HG03457 (cell line): ENCODE results near the gene KRT9.
"Not testable (repeated sequence)": the region's sequence is repeated elsewhere in the genome, so short reads cannot be mapped to it uniquely, and the experiment has no call there.

Source experiments
- ATAC-seq: cut with Tn5 transposase; IDR thresholded peaks from one replicate; pipeline ENCODE4 v1.9.1; 2021; ENCODE audit warnings: moderate number of reproducible peaks; ENCODE audit not compliant: unreplicated experiment

KRT9 gene

DNA sequence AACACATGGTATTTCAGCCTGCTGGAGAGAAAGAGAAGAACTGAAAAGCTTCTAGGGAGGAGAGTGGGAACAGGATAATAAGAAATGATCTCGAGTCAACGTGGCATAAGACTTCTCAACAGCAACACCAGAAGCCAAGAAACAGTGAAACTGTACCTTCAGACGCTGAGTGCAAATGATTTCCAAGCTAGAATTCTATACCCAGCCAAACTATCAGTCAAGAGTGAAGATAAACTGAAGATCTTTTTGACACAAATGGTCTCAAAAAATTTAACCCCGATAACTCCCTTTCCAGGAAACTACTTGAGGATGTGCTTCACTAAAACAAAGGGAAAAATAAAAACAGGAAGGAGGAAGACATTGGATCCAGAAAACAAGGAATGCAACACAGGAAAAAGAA, 35.1 kb upstream of the KRT9 start:
- ATAC-seq: not testable (repeated sequence)

DNA sequence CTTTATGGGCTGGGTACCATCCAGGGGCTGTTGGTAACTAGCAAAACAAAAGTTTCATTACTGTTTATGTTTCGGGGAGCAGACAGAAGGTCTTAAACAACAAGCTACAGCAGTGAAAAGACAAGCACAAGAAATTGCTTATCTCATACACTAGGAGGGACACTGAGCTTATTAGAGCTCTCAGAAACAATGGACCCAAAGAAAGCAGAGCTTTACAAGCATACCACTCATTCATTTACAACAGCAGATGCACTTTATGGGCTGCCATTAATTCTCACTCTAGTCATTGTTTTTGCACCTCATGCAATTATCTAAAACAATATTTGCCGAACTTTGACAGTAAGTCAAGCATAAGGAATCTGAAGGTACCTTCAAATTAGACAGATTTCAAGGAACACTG, 30.7 kb upstream of the KRT9 start:
- ATAC-seq: no peak

DNA sequence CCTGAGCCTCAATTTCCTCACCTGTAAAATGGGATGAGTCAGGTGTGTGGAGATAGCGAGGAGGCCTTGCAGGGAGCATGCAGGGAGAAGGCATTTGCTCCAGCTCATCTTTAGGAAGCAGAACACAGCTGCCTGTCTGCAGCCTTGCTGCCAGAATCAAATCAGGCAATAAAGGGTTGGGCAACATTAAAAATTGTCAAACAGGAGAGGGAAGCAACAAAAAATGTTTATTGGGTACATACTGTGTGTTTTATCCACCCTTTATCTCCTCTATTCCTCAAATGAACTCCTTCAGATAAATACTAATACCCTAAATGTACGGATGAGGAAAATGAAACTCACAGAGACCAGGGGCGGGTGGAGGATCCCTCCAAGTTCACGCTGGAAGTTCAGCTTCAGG, 28.5 kb upstream of the KRT9 start:
- no peak for ATAC-seq

DNA sequence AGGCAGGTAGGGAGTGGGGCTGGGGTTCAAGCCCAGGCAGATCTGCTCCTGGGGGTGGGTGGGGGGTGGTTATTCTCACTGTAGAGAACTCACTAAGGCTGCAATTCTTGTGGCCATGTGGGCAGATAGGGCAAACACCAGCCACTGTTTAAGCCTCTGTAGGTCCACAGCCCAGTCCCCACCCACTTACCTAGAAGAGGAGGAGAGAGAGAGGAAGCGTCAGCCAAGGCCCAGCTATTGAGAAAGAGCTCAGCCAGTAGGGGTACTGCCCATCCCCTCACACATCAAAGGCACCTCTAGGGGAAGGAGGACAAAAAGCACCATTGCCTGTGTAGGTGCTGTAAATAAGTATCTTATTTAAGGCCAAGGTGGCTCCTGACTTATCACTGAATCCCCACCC, 27.8 kb upstream of the KRT9 start:
- no peak for ATAC-seq

DNA sequence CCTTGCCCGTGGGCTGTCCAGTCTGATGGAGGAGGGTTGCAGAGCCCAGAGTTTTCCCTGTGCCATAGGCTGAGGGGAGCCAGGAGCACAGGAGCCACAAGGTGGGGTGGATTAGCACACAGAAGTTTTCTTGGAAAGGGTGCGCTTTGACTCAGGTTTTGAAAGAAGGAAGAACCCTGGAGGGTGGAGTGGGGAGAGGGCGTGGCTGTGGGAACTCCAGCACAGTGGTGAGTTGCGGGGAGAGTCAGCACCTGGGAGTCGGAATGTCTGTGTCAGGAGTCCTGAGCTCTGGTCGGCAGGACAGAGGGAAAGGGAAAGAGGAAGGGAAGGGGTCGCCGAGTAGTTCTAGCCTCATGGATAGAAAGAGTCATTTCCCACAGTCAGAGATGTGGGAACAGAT, 23.7 kb upstream of the KRT9 start:
- no peak for ATAC-seq

DNA sequence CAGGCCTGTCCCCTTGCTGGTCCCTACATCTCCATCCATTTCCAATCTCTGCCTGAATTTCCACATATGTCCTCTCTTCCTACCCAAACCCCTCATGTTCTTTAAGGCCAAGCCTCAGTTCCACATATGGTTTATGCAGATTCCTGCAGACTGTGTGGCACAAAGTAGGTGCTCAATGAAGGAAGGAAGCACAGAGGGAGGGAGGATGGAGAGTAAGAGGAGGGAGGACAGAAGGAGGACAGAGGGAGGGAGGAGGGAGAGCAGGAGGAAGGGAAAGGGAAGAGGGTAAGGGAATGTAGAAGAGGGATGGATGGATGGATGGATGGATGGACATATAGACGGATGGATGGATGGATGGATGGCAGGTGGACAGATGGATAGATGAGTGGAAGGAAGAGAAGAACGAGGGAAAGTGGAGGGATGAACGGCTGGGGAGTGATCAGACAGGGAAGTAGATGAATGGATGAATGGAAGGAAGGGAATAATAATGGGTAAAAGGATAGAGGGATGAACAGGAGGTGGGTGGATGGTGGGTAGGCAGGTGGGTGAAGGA, 22.6 kb upstream of the KRT9 start:
- ATAC-seq: no peak

DNA sequence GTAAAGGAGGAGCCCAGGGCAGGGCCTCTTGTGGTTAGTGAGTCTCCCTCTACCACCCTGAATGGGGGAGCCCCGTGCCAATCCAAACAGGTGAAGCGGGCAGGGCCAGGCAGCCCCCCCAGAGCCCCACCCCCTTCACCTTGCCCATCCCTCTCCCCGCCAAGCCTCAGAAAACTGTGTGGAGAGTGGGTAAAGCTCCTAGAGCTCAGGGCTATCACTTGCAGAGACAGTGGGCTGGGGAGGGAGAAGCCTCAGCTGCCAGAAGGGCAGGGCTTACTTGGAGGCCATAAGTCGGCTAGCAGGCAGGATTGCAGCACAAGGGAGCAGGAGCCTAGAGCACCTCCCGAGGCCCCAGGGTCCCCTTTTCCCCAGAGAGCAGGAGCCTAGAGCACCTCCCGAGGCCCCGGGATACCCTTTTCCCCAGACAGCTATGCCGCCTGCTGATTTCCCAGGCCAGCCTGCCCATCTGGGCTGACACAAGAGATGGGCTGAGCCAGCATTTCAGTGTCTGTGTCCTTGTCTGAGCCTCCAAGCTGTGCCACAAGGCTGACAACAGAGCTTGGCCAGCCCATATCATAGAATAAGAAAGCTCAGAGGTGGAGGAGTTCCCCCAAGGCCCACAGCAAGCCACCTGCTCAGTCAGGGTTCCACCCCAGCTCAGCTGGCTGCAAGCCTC, 21.6 kb upstream of the KRT9 start:
- no peak for ATAC-seq

DNA sequence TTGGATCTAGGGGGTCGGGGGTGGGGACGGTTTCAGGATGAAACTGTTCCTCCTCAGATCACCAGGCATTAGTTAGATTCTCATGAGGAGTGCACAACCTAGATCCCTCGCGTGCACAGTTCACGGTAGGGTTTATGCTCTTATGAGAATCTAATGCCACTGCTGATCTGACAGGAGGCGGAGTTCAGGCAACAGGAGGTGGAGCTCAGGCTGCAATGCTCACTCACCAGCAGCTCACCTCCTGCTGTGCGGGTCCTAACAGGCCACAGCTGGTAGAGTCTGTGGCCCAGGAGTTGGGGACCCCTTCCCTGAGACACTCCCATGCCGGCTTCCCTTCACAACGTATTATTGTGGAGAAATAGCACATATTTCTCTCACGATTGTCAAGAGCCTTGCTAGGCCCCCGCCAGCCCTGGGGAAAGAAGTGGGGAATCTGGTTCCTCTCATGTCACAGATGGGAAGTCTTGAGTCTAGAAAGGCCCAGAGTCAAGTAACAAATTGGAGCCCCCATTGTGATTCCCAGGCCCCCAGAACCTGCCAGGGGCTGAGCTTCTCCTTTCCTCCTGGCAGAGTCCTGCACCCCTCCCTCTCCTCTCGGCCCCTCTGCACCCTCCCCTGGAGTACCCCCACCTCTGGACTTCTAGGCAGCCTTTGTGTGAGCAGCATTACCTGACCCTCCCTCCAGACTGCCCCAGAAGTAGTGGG, 20.9 kb upstream of the KRT9 start:
- no peak for ATAC-seq

DNA sequence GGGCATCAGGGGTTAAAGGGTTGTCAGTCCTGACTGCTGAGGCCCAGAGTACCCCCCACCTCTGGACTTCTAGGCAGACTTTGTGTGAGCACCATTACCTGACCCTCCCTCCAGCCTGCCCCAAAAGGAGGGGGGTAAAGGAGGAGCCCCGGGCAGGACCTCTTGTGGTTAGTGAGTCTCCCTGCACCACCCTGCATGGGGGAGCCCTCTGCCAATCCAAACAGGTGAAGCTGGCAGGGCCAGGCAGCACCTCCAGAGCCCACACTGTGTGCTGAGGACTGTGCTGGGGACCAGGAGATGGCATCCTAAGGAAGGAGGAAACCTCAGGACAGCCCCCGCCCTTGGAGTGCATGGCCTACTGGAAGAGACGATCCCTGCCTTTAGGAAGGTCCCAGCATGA, 17.4 kb upstream of the KRT9 start:
- ATAC-seq: no peak

DNA sequence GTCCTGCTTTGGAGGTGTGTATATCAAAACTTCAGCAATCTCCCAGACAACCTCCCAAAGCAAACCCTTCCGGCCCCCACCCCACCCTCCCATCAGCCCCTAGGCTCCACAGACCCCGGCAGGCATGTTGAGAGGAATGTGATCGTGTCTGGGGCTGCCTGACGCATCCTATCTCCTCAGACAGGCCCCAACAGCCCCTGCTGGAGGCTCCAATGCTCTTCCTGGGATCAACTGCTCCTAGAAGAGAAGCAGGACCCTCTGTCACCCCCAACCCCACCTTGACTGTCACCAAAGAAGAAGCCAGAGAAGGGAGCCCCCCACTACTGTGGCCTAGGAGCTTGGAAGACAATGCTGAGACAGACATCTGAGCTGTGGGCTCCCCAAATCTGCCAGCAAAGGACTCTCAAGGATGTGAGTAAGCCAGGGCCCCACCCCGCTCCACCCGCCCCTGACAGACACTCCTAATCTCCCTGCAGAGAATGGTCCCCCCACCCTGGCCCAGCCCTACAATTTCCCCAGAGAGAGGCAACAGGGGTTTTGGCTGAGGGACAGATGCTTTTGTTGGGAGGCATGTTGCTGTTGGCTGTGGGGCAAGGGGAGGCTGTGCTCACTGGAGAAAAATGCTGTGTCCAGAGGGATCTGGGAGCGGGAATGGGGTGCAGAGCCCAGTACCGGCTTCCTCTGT, 16.4 kb upstream of the KRT9 start:
- ATAC-seq: no peak

DNA sequence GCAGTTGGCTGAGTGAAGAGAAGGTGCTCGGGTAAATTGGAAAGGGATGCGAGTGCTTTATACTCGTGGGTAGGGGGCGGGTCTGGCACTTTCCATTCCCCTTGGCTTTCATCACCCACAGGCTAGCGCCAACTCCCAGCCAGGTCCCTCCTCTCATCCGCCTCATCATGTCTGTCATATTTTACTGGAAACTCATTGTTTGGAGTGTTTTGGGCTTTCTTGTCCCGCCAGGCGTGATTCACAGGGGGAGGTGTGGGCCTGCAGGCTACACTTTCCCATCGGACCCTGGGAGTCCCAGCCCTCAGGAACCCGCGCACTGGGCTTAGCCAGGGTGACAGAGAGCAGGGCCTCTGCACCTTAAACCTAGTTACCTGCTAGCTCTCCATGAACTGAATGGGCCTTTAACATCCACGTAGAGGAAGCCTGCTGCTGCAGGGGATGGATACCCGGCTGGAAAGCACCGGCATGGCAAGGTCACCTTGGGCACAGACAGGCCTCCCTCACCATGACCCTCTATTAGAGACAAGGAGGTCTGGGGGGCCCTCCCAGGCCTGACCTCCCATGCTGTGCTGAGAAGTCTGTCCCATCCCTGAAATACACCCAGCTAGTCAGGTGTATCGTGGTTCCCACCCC, 15.1 kb upstream of the KRT9 start, which contains the start of gene KRT14:
Gene KRT14, minus strand, starts transcription at position 33 of the 633 bp plus-strand sequence. CDS start 61 bp downstream, outside the sequence.
- no peak for ATAC-seq

DNA sequence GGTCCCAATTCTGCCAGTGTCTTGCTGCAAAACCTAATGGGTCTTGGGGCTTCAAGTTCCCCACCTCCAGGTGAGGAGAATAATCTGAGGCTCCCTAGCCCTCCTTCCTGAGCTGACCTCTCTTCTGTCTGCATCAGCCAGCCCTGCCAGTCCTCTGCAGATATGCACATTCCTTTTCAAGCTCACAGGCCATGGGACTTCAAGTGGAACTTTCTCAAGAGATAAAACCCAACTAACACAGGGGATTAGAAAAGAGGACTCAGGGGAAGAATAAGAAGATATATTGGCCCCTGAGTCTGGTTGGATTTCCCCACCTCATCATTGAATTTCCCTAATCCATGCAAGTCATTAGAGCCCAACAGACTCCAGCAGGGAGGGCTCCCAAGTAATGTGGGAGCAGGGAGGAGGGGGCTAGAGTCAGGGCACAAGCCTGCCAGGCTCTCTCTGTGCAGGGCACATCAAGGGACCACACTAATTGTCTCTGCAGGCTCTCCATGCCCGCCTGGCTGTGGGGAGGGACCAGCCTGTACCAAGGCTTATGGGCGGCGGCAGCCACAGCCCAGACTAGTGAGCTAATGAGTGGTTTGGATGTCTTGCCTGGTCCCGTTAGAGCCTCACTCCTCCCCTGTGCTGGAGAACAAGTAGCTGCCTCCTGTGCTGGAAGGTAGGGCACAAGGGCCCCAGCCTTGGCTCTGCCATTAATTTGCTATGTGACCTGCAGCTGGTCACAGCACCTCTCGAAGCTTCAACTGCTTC, 13.6 kb upstream of the KRT9 start:
- no peak for ATAC-seq

DNA sequence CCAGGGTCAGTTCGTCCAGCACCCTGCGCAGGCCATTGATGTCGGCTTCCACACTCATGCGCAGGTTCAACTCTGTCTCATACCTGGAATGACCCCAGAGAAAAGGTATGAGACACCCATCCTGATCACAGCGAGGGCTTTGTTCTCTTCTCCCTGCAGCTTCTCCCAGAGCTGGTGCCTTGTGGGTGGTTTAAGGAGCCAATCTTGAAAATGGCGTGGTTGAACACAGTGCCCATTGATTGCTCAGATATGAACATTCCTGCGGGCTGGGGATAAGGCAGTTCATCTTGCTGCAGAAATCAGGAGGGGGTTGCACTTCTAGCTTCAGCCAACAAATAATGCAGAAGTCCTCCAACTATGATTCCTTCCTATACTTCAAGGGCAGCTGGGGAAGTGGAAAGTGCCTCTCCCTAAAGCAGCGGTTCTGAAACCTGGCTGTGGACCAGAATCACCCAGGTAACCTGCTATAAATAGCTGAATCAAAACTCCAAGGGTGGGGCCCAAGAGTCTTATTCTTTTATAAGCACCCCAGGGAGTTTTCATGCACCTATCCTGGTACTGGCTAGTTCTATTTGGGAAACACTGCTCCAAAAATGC, 12.6 kb upstream of the KRT9 start:
- not testable (repeated sequence) for ATAC-seq

DNA sequence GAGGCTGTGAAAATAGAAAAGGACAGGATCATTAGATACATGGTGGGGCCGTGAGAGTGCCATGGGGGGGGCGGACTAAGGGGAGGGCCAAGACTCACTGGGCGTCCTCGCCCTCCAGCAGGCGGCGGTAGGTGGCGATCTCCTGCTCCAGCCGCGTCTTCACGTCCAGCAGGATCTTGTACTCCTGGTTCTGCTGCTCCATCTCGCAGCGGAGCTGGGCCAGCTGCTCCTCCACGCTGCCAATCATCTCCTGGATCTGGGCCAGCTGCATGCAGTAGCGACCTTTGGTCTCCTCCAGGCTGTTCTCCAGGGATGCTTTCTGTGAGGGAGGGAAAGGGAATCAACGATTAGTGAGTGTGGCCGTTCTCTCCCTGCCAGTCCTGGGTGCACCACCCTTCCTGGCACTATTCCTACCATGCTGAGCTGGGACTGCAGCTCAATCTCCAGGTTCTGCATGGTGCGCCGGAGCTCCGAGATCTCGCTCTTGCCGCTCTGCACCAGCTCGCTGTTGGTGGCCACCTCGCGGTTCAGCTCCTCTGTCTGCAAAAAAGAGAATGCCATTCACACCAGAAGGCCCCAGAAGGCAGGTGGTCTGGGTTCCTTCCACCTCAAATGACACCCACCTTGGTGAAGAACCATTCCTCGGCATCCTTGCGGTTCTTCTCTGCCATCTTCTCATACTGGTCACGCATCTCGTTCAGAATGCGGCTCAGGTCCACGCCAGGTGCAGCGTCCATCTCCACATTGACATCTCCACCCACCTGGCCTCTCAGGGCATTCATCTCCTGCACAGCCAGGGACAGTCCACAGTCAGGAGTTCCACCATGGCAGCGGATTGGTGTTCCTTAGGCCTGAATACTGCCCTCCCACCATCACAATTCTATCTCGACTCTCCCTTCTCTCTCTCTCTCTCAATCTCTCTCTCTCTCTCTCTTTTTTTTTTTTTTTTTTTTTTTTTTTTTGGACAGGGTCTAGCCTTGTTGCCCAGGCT, 11.6 kb upstream of the KRT9 start:
- no peak for ATAC-seq

DNA sequence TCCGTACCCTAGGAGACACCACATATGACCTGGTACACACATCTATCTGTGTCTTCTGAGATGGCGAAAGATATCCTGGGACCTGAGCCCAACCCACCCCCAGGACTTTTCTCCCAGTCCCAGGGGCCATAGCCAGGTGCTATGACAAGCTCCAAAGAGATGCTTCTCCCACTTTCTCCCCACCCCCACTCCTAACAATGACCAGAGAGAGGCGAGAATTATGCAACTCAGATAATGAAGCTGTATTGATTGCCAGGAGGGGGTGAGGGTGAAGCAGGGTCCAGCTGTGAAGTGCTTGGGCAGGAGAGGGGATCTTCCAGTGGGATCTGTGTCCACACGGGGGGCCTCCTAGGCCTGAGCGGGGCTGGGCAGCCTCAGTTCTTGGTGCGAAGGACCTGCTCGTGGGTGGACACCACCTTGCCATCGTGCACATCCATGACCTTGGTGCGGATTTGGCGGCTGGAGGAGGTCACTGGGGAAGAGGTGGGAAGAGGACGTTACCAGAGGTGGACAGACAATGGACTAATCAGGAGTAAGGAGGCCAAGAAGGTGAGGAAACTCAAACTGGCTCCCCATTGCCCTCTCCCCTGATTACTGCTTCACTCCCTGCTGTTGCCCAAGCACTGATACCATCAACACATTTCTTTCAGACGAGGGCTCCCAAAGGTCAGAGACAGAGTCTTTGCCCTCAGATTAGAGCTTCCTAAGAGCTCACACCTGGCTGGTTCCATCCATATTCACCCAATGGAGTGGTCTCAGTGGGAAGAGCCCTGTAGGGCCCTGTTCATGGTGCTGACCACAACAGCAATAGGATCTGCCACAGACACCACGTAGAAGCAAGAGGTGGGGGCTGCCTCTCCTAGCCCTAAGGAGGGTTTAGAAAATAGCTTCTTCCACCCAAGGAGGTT, 10.5 kb upstream of the KRT9 start:
- ATAC-seq: not testable (repeated sequence)

DNA sequence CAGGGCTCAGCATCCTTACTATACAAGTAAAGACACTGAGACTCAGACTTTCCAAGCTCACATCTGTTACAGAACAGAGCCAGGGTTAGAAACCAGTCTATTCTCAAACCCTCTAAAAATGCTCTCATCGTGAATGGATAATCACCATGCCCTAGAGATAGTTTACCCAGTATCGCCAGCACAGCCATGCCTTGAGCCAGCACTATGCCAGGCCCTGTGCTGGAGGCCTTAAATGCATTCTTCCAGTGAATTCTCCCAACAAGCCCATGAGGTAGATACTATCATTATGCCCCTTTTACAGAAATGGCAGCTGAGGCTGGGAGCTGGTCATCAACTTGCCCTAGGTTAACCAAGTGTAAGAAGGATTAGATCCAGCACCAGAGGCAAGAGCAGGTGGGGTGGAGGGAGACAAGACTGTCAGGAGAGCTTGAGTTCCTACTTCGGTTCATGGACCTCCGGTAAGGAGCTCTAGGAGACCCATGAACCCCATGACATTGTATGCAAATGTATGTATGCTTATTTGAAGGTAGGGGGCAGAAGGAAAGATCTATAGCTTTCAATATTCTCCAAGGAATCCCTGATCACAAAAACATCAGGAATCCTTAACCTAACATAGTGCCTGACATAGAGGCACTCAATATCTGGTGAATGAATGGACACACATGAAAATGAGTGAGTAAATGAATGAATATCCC, 9.7 kb upstream of the KRT9 start:
- ATAC-seq: no peak

DNA sequence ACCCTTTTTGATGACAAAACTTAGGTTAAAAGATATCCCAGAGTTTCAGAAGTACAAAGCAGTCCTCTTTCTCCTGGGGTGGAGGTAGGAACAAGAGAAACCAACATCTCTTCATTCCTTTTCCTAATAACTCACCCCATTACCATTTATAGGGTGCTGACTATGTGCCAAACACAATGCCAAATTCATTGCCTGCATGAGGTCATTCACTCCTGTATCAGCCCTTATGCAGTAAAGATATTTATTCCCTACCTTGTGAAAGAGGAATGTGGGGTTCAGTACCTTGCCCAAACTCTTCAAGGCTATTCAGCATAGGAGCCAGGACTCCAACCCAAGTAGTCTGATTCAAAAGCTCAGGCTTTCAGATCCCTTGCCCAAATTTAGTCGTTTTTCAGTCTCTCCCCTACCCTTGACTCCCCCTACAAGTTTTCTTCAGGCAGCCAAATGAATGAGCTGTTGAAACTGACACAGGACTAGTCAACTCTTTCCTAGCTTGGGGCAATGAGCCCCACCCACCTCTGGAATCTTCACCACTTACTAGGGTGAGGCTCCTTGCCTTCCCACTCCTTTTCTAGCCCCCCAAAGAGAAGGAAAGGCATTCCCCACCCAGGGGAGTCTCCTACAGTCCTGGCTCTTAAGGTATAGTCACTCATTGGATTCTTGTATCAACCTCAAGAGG, 9.0 kb upstream of the KRT9 start:
- ATAC-seq: no peak
